ENCODE measurements around the gene UBE2J2.

Gene UBE2J2

GRCh38 chr1:1236945-1237873 is 36.4 kb downstream of the UBE2J2 start:
- no peak for DNase-seq
- intact Hi-C loops (cut with DNase I), result no loop called here

GRCh38 chr1:1236176-1236763 is 37.4 kb downstream of the UBE2J2 start:
- DNase-seq, result no peak
- intact Hi-C loops (cut with DNase I), result no loop called here

- intact Hi-C loops (cut with DNase I), result no loop called here
- no peak for DNase-seq
Measured at GRCh38 chr1:1235016-1235744, 38.5 kb downstream of the UBE2J2 start.

- intact Hi-C loops (cut with DNase I), result loop anchor here (5.0 kb wide), 2 partner anchors 38 to 117 kb away; partner anchors contain the start of genes C1orf159 and UBE2J2
Measured at GRCh38 chr1:1234180-1234808, 39.4 kb downstream of the UBE2J2 start.

GRCh38 chr1:1233567-1233892 is 40.1 kb downstream of the UBE2J2 start:
- intact Hi-C loops (cut with DNase I), result loop anchor here (5.0 kb wide), 2 partner anchors 39 to 116 kb away; partner anchors contain the start of genes C1orf159 and UBE2J2
- DNase-seq, result no peak

More at GRCh38 chr1:1234180-1234808, 39.4 kb downstream of the UBE2J2 start:
- no peak for DNase-seq

GRCh38 chr1:1232796-1233566 is 40.7 kb downstream of the UBE2J2 start:
- DNase-seq, result peak in 1 of 42 donors; percentile 35
- intact Hi-C loops (cut with DNase I), result loop anchor here (5.0 kb wide), 2 partner anchors 39 to 116 kb away; partner anchors contain the start of genes C1orf159 and UBE2J2

GRCh38 chr1:1232208-1232795 is 41.4 kb downstream of the UBE2J2 start, which contains the start of gene B3GALT6:
Gene B3GALT6, plus strand, starts transcription at chr1:1232237. Its CDS starts 42 bp downstream, at chr1:1232279.
- peak in 10 of 42 donors; percentile 29 to 67 (median 52) for DNase-seq
- intact Hi-C loops (cut with DNase I), result loop anchor here (5.0 kb wide), 2 partner anchors 40 to 115 kb away; partner anchors contain the start of genes C1orf159 and UBE2J2

- intact Hi-C loops (cut with DNase I), result loop anchor here (5.0 kb wide), 2 partner anchors 41 to 114 kb away; partner anchors contain the start of genes C1orf159 and UBE2J2
- DNase-seq, result peak; percentile 88 to 99 (median 97)
Measured at GRCh38 chr1:1231400-1232207, 42.0 kb downstream of the UBE2J2 start, which contains the start of gene SDF4. Gene SDF4, minus strand, starts transcription at chr1:1232001. Its CDS starts 3,229 bp downstream, at chr1:1228772.

GRCh38 chr1:1230656-1231399 is 42.8 kb downstream of the UBE2J2 start:
- intact Hi-C loops (cut with DNase I), result loop anchor here (5.0 kb wide), 2 partner anchors 41 to 114 kb away; partner anchors contain the start of genes C1orf159 and UBE2J2
- DNase-seq, result peak in 2 of 42 donors; percentile 8 to 15

- intact Hi-C loops (cut with DNase I), result loop anchor here (5.0 kb wide), 2 partner anchors 43 to 112 kb away; partner anchors contain the start of genes C1orf159 and UBE2J2
- DNase-seq, result no peak
Measured at GRCh38 chr1:1229770-1230169, 43.9 kb downstream of the UBE2J2 start.

GRCh38 chr1:1228596-1229321 is 44.9 kb downstream of the UBE2J2 start:
- intact Hi-C loops (cut with DNase I), result no loop called here
- DNase-seq, result no peak

GRCh38 chr1:1228187-1228586 is 45.5 kb downstream of the UBE2J2 start:
- no peak for DNase-seq
- intact Hi-C loops (cut with DNase I), result no loop called here

GRCh38 chr1:1227386-1227785 is 46.3 kb downstream of the UBE2J2 start:
- DNase-seq, result no peak
- intact Hi-C loops (cut with DNase I), result no loop called here

- DNase-seq, result no peak
- intact Hi-C loops (cut with DNase I), result no loop called here
Measured at GRCh38 chr1:1226566-1227362, 46.9 kb downstream of the UBE2J2 start.

Measured in head of caudate nucleus (tissue), 42 donors.